GM10847 (cell line): Measurements from ENCODE around the gene ANXA2.

Experiments
- POLR2A ChIP-seq: IDR thresholded peaks from 2 replicates; pipeline ENCODE4 v1.6.1; 2011; ENCODE audit not compliant: insufficient read length; ENCODE audit errors: extremely low read depth

The ANXA2 gene

GRCh38 chr15:60395276-60396011 lies 2.3 kb downstream of the ANXA2 start:
- TF ChIP-seq POLR2A: no peak

DNA sequence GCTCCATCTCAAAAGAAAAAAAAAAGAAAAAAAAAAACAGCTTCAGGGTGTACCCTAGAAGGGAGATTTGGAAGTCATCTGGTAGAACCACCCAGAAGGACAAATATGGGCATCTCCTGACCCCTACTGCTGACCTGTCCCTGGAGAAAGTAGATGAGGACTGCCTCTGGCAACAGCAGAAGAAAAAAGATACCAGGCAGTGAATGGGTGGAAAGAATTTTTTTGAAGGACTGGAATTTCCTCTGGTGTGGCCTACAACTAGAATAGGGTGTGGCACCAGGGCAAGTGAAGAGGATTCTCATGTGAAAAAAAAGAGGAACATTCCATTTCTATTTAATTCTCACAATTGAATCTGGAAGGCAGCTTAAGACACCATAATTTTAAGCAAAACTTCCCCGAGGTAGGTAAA lies 3.1 kb downstream of the ANXA2 start:
- no peak for TF ChIP-seq POLR2A

DNA sequence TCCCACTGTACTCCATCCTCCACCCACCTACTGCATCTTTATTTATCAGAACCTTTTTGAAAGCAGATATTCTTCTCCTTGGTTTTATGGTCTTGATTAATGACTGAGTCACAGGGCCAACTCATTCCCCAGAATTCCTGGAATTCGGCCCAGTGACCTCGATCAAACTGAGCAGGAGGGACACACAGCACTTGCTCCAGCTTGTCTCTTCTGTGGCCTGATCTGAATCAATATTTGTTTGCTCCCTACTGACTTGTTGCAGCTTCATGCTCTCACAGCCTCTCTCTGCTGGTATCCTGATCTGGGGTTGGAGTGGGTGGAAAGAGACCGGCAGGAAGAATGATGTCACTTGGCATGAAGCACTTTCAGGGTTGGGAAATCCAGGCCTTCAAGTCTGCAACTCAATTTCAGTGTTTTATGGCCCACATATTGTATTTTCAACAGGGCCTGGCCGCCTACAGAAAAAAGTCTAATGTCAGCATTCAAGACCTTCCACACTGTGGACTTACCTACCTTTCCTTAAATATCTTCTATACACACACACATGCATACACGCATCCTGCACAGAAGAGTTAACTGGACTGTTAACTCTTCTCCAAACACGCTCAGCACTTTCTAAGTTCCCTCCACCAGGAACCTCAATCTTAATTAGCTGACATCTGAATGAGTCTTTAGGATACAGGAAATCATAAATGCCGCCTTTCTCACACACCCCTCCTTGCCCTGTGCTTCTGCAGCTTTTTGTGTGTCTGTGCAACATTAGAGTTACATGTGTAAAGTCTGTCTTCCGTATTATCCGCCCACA lies 4.6 kb downstream of the ANXA2 start:
- no peak for TF ChIP-seq POLR2A

DNA sequence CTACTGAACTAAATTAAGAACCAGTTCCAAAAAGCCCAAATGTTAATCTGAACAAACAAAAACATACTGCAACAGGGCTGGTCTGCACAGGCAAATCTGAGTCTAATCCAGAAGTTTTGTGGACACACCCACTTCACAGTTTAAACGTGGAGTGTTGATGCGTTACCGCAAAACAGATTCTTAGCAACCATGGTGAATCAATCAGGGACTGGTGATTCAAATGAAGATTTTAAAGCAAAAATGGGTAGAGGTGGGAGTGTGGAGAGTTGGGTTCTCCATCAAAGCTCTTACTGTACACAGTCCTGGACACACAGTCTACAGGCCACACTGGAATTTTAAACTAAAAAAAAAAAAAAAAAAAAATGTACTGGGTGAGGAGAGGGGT lies 5.2 kb downstream of the ANXA2 start:
- no peak for TF ChIP-seq POLR2A

DNA sequence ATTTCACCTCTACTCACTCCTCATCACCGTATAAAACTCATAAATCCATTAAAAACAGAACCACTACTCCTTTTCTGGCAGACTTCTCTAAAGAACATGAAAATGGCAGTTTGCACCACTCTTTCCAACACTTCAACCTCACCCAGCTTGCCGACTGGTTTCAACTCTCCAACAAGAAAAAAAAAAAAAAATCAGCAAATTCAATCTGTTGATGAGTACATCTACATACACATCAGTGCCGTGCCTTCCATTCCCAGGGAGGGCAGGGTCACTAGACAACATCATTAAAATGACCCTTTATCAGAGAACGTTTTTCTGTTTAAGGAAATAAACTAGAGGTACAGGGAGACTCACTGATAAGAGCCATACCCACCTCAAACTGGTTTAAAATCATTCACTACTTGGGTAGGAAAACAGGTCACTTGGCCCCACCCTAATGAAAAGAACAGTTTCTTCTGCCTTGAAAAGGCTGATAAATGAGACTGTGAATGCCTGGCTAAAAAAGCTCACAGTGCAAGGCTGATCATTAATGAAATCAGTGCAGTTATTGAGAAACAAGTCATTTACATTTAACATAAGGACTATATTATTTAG lies 6.0 kb downstream of the ANXA2 start:
- TF ChIP-seq POLR2A: no peak

DNA sequence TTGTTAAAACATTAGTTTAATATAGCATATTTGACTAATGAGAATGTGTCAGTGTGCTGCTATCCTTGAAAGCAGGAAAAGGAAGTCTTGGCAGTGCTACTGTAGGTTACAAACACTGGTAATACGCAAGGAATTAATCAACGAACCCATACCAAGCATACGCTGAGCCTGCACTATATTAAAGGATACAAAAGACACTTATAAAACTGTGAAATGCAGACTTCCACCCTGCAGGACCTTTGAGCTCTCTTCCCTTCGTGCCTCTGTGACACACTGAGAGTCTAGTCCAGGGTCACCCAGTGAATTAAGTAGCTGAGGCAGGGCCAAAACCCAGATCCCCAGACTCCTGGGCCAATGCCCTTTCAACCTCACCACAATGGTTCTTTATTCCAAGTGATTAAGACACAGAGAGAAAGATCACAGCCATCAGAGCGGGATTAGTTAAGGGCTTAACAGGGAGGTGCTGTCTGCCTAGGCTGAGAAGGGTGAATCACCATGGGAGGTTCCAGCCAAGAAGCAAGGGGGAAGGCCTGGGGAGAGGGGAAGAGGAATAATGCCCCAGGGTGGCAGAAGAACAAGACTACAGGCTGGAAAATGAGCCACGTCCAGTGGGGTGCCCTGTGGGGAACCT lies 6.8 kb downstream of the ANXA2 start:
- TF ChIP-seq POLR2A: no peak

- TF ChIP-seq POLR2A: no peak
Measured at GRCh38 chr15:60390231-60390630, 7.6 kb downstream of the ANXA2 start.

DNA sequence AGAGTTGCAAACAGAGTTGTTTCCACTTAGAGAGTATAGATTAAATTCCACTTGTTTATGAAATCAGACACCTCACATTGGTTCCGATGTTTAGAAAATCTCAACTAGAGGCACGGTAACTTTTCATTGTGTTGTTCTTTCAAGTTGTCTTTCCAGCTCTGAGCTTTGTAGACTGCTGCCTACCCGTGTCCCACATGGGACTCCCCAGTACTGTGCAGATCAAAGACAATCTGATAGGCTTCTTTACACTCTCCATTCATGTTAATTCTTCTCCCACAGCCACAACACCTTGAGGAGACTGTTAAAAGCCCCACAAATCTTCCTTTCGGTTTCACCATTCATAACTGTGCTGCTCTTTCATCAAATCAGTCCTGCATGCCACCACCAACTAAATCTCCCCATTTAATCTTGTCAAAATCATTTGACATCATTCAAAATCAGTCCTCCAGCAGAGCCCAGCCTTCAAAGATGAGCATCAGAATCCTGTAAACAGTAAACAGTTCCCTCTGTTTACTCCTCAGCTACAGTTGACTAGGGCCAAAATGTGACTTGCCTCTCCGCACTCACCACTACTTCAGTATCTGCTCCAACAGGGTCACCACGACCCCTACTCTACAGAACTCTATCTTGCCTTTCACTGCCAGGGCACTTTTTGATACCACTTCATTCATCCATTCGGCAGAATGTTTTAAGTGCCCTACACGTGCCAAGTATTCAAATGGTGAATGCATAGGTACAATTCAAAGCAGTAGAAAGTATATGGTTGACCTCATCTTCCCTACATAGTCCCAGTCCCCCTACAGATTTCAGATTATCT lies 8.3 kb downstream of the ANXA2 start:
- TF ChIP-seq POLR2A: no peak

DNA sequence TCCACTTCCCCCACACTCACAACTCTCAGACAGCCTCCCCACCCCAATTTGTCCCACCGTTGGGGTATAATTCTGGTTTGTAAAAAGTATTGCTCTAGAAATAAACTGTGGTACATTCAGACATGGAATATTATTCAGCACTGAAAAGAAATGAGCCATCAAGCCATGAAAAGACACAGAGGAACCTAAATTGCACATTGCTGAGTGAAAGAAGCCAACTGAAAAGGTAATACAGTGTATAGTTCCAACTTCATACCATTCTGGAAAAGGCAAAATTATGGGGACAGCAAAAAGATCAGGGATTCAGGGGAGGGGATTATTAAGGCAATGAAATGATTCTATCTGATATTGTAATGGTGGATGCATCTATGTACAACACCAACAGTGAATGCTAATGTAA lies 10.5 kb downstream of the ANXA2 start:
- TF ChIP-seq POLR2A: no peak

- TF ChIP-seq POLR2A: no peak
Measured at GRCh38 chr15:60386615-60387014, 11.2 kb downstream of the ANXA2 start.

DNA sequence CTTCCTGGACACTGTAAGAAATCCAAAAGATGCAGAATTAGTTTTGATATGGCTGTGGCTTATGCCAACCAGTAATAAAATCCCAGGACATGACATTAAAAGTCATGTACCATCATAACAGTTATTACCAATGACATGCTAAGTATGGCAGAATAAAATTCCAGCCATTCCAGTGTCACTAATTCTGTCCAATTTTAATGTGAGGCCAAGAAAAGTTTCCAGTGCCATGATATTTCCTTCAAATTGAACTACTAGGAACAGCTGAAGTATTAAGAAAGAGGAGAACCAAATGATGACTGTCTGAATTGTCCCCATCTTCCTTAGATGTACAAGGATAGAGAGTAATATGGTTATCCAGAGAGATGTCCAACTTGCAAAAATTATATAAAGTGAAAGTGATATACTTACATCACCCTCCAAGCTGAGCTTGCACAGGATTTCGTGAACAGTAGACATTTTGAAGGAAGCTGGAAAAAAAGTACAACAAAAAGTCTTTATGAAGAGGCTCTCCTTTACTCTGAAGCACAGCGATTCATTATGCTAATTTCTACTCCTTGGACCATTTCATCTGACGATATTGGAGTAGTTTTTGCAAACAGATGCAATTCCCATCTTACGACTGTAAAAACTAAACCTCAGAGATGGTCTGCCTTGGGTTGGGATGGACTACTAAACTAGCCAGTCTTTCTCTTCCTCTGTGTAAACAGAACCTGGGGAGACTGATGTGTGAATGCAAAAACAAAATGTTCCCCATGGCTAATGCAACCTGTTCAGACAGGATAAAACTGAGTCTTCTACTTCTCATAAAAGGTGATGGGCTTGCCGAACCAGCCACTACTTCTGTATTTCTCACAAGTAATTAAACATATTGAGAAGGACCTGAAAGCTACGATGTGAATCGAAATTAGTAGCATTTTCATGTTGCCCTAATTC lies 11.9 kb downstream of the ANXA2 start:
- TF ChIP-seq POLR2A: no peak

GRCh38 chr15:60384526-60385126 lies 13.2 kb downstream of the ANXA2 start:
- no peak for TF ChIP-seq POLR2A

GRCh38 chr15:60384053-60384452 lies 13.7 kb downstream of the ANXA2 start:
- no peak for TF ChIP-seq POLR2A

- no peak for TF ChIP-seq POLR2A
Measured at GRCh38 chr15:60382773-60383674, 14.8 kb downstream of the ANXA2 start.
